HG03460 (cell line): ENCODE results near the gene CEP72.
"Not testable (repeated sequence)": the region's sequence is repeated elsewhere in the genome, so short reads cannot be mapped to it uniquely, and the experiment has no call there.

ENCODE experiments used
- ATAC-seq: cut with Tn5 transposase; IDR thresholded peaks from one replicate; pipeline ENCODE4 v1.9.1; 2021; ENCODE audit not compliant: unreplicated experiment

The CEP72 gene

DNA sequence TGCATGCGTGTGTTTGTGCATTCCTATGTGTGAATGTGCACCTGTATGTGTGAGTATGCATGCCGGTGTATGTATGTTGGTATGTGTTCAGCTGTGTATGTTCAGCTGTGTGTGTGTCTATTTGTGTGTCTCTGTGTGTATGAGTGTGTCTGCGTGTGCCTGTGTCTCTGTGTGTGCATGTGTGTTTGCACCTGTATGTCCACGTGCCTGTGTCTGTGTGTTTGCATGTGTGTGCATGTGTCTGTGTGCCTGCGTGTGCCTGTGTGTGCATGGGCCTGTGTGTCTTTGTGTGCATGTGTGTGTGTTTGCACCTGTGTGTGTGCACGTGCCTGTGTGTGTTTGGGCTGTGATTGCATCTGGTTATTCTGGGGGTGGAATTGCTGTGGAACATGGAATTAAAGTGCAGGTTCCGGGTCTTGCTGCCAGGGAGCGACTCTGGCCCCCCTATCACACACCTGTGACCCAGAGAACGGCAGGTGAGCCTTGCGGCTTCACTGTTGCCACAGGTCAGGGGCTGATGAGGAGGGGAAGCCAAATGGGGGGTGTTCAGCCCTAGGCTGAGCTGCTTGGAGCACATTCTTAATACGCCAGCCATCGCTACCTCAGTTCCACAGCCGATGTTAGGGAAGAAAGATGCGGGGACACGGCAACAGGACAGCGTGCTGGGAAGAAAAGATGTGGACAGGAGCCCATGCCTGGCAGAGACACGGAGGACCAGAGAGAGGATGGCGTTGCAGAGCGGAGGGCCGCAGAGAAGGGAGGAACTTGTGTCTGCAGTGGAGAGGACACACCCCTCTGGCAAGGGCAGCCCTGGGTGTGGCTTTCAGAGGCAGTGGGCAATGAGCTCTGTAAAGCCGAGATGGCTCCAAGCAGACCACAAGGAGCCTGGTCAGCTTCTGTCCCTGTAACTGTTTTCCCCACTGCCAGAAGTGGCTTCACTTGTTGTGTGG, 84.9 kb downstream of the CEP72 start:
- not testable (repeated sequence) for ATAC-seq
